VCaP (cell line): ENCODE data around the gene TOGARAM2.

Experiments
- H3K27ac ChIP-seq: fragments of 450-650 bp; 2 replicates; pipeline ENCODE4 v1.5.1; 2017
- CTCF ChIP-seq: fragments of 450-650 bp; conservative IDR thresholded peaks from 2 replicates; pipeline ENCODE4 v1.5.1; 2017; ENCODE audit warnings: mild to moderate bottlenecking, moderate library complexity

TOGARAM2 gene

DNA sequence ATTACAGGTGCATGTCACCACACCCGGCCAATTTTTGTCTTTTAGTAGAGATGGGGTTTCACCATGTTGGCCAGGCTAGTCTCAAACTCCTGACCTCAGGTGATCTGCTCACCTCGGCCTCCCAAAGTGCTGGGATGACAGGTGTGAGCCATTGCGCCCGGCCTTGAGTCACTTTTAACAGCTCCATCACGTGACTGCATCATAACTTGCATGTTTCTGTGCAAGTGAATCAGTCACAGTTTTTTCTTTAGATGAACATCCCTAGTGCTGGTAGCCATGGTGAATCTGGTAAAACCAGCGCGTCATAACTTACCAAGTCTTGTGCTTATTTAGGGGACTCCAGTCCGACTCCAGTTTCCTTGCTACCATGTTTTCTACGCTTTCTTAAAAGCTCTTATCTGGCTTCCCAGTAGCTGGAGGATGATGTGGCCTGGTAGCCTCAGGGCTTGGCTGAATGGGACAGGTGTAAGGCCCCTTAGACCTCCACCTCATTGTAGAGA, 60.1 kb downstream of the TOGARAM2 start:
- H3K27ac ChIP-seq, result no peak overlapping the region
- TF ChIP-seq CTCF, result no peak

DNA sequence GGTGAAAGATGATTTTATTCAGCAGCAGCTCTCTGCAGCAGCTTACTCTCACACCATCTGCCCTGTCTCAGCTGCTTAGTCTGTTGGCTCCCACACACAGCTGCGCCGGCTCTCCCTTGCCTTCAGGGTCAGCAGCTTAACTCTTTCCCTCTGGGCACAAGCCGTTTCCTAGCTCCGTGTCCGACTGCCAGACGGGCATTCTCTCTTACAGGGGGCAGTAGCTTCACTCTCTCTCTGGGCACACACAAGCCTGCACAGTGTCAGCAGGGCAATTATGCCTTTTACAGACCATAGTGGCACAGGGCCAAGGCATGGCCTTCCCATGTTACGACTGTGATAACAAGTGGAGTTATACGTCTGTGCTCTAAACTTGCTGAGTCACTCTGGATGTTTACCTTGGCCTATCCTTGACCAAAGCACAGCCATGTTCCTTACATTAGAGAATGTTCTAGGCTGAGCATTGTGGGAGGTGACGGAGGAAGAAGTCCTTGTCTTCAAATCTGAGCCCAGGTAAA, 61.5 kb downstream of the TOGARAM2 start:
- H3K27ac ChIP-seq, result no peak overlapping the region
- no peak for TF ChIP-seq CTCF

DNA sequence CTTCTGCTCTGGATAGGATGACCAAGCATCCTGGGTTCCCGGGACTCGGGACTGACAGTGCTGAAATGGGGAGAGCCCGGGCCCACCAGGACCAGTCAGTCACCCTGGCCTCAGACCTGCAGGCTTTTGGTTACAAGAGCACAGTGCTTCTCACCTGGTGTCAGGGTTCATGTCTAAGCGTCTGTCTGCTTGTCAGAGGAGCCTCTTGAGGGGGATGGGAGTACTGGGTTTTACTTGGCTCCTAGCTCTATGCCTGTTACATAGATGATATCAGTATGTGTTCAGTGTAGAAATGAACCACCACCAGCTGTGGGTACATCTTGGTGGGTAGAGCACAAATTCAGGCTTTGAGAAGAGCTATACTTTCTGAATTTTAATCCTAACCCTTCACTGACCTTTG, 63.4 kb downstream of the TOGARAM2 start:
- TF ChIP-seq CTCF, result no peak
- H3K27ac ChIP-seq, result no peak overlapping the region

GRCh38 chr2:29046321-29046720, 65.2 kb downstream of the TOGARAM2 start:
- no peak overlapping the region for H3K27ac ChIP-seq
- TF ChIP-seq CTCF, result no peak

GRCh38 chr2:29047083-29047845, 66.2 kb downstream of the TOGARAM2 start:
- no peak for TF ChIP-seq CTCF
- no peak overlapping the region for H3K27ac ChIP-seq

DNA sequence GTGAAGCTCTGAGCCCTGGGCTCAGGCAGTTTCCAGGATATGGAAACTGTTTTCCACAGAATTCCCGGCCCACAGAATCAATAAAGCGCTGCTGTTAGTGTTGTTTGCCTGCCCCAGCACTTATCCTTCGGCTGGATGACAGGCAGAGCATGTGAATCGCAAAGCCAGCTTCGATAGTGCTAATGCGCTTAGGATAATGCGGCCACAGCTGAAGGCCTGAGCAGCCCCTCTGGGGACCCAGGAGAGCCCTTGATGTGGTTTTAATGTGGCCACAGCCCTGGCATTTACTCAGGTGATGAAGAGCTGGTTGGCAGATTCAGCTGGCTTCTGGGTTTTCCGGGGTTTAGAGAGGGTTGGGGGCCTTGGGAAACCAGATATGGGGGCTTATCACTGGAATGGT, 69.5 kb downstream of the TOGARAM2 start:
- H3K27ac ChIP-seq, result no peak overlapping the region
- no peak for TF ChIP-seq CTCF

DNA sequence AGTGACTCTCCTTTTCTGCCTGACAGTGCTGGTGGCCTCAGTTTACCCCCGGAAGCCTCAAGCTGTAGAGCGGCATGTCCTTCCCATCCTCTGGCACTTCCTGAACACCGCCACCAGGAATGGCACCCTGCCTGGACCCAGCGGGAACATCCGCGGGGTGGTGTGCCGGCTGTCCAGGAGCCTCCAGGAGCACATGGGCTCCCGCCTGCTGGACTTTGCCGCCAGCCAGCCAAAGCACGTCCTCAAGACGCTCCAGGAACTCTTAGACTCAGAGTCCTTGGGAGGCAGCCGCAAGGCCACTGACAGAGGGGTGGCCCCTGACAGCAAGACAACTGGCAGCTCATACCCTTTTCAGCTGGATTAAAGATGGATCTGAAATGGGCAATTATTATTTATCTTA, 70.6 kb downstream of the TOGARAM2 start:
- no peak for TF ChIP-seq CTCF
- H3K27ac ChIP-seq, result no peak overlapping the region
